ENCODE results near the gene DDX27. TPM values are rescaled to one million over a fixed set of nuclear protein-coding genes. Genes with fewer than 3 reads are reported as not detected.
"Not testable (repeated sequence)": the region's sequence is repeated elsewhere in the genome, so short reads cannot be mapped to it uniquely, and the experiment has no call there.

The DDX27 gene
- total and polyA plus RNA-seq, 2 donors, result 17.9 to 36.1 TPM

DNA sequence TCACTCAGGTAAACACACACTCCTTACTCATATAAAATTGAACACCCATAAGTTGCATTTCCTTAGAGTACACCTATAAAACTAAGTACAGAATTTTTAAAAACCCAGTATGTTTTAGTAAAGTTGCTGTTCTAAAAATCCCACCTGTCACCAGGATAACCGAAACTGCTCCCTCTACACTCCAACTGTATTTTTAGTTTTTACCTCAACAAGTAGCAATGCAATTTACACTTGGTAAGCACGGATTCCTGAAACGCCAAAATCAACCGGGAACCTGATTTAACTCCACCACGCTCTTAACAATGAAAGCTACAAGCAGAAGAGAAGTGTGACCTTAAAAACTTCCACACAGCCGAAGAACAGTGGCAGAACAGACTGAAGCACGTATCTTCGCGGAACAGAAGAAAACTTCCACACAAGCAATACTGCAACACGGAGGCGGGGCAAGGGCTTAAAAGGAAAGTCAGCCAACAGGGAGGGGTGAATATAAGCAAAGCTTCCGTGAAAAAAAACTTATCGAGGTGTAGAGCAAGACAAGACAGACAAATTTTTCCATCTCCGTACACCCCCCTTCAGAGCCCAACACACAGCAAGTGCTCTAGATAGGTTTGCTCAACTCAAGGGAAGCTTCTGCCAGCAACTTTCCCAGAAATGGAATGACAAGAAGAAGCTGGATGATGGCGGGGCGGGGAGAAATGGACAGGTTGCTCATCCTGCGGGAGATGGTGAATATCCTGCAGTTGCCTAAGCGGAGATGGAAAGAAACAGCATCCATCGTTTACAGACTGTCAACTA, 32.5 kb upstream of the DDX27 start:
- under 1% methylated on average over 19 of the region's 19 CpGs for WGBS

DNA sequence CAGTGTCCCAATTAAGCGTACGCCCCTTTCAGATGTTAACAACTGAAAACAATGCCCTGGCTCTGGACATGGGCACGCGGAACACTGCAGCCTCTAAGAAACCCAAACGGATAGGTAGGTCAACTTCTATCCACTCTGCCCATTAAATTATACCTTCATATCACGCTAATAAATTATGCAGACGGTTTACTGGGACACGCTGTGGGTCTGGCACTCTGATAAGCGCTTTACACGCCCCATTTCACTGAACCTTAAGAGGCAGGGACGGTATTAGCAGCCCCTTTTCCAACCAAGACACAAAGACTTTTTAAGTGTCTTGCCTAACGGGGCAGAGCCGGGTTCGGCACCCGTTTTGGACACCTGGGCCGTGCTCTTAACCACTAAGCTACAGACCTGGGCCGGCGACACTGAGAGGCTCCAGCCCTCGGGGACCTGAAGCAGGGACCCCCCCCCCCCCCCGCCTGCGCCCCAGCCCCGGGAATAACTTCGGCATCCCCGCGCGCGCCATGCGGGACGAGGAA, 31.8 kb upstream of the DDX27 start:
- peak overlapping the region; percentile 100 for H3K4me3 ChIP-seq (ENCODE audit: low read depth, low read length)
- under 1% methylated on average over 29 of the region's 29 CpGs for WGBS
- no peaks in the 10 kb centered on the region for H3K36me3 ChIP-seq (ENCODE audit: insufficient read depth)
- H3K27ac ChIP-seq (ENCODE audit: low read depth), result peak overlapping the region; percentile 94
- no peak for DNase-seq (ENCODE audit: extremely low spot score)
- no peaks in the 10 kb centered on the region for H3K4me1 ChIP-seq (ENCODE audit: insufficient read depth)

More for the DNA sequence above, 32.5 kb upstream of the DDX27 start:
- Histone ChIP-seq H3K4me1 (ENCODE audit: insufficient read depth) (no peaks in the 10 kb centered on the region), H3K4me3 (ENCODE audit: low read depth, low read length) (peak overlapping the region; percentile 100), H3K36me3 (ENCODE audit: insufficient read depth) (no peaks in the 10 kb centered on the region), H3K27ac (ENCODE audit: low read depth) (peak overlapping the region; percentile 27)
- DNase-seq (ENCODE audit: extremely low spot score), result peak; percentile 33

DNA sequence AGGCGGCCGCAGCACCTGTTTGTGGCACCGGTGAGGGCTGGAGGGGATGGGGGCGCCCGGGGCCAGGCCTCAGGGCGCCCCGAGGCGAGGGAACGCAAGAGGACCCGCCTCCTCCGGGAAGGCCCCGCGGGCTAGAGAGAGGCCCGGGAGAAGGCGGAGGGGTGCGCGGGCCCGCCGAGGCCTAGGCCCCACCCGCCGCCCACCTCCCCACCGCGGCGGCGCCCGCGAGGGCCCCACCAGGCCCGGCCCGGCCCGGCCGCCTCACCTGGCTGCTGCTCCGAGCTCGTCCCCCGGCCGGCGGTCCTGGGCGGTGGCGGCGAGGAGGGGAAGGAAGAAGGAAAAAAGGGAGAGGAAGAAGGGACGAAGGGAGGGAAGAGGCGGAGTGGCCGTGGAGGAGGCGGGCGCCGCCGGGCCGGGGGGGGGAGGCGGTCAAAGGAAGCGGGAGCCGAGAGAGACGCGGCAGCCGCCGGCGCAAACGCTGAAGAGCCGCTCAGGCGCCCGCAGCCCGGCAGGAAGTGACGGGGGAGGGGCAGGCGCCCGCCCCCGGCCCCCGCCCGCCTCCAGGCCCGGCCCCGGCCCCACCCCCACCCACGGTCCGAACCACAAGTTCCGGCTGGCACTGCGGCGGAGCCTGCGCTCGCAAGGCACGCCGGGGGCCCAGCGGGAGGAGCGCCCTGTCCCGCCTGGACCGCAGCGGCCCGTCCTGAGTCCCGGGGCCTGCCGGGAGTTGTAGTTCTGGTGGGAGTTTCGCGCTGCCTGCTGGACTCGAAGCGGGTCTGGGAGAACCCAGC, 31.2 kb upstream of the DDX27 start, which contains the start of gene STAU1:
Gene STAU1, minus strand, starts transcription at position 484 of the 791 bp plus-strand sequence. CDS start 22,133 bp downstream, outside the sequence.
- peak within 1 kb of the TSS; percentile 100 for H3K4me3 ChIP-seq (ENCODE audit: low read depth, low read length)
- WGBS, result under 1% methylated on average over 89 of the region's 89 CpGs

DNA sequence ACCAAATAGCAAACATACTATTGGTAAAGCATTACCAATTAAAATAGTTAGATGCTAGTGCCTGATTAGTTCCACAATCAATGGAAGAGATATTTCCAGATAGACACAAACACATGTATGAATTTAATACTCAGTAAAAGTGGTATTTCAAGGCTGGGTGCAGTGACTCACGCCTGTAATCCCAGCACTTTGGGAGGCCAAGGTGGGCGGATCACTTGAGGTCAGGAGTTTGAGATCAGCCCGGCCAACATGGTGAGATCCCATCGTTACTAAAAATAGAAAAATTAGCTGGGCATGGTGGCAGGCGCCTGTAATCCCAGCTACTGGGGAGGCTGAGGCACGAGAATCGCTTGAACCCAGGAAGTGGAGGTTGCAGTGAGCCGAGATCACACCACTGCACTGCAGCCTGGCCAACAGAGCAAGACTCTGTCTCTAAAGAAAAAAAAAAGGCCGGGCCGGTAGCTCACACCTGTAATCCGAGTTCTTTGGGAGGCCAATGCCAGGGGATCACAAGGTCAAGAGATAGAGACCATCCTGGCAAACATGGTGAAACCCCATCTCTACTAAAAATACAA, 26.2 kb upstream of the DDX27 start:
- 80% methylated on average over 11 of the region's 11 CpGs for WGBS

More for the DNA sequence above, 31.2 kb upstream of the DDX27 start, which contains the start of gene STAU1:
- H3K36me3 ChIP-seq (ENCODE audit: insufficient read depth), result no peaks in the 10 kb centered on the region
- DNase-seq (ENCODE audit: extremely low spot score), result peak; percentile 80
- no peaks in the 10 kb centered on the region for H3K4me1 ChIP-seq (ENCODE audit: insufficient read depth)
- peak within 1 kb of the TSS; percentile 94 for H3K27ac ChIP-seq (ENCODE audit: low read depth)

DNA sequence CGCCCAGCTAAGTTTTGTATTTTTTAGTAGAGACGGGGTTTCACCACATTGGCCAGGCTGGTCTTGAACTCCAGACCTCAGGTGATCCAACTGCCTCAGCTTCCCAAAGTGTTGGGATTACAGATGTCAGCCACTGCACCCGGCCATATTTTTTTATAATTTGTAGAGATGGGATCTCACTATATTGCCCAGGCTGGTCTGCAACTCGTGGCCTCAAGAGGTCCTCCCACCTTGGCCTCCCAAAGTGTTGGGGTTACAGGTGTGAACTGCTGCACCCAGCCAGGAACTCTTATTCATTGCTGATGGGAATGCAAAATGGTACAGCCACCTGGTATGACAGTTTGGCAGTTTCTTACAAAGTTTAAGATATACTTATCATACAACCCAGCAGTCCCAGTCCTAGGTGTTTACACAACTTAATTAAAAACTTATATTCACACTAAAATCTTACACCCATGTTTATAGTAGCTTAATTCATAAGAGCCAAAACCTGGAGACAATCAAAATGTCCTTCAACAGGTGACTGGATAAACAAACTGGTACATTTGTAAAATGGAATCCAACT, 19.4 kb upstream of the DDX27 start:
- H3K36me3 ChIP-seq (ENCODE audit: insufficient read depth), result no peaks in the 10 kb centered on the region
- DNase-seq (ENCODE audit: extremely low spot score), result no peak
- no peak overlapping the region for H3K27ac ChIP-seq (ENCODE audit: low read depth)
- WGBS, result 87% methylated on average over 4 of the region's 4 CpGs
- H3K4me3 ChIP-seq (ENCODE audit: low read depth, low read length), result no peak overlapping the region
- no peaks in the 10 kb centered on the region for H3K4me1 ChIP-seq (ENCODE audit: insufficient read depth)

More for the DNA sequence above, 26.2 kb upstream of the DDX27 start:
- not testable (repeated sequence) for H3K27ac ChIP-seq (ENCODE audit: low read depth); H3K4me1 ChIP-seq (ENCODE audit: insufficient read depth); DNase-seq (ENCODE audit: extremely low spot score); H3K4me3 ChIP-seq (ENCODE audit: low read depth, low read length); H3K36me3 ChIP-seq (ENCODE audit: insufficient read depth)

DNA sequence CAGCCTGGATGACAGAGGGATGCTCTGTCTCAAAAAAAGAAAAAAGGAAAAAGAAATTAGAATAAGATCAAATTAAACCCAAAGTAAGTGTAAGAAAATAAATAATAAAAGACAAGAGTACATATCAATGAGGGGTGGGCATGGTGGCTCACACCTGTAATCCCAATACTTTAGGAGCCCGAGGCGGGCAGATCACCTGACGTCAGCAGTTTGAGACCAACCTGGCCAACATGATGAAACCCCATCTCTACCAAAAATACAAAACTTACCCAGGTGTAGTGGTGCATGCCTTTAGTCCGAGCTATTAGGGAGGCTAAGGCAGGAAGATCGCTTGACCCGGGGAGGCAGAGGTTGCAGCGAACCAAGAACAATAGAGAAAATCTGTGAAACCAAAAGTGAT, 16.2 kb upstream of the DDX27 start:
- H3K27ac ChIP-seq (ENCODE audit: low read depth), result no peak overlapping the region
- 93% methylated on average over 7 of the region's 7 CpGs for WGBS
- no peaks in the 10 kb centered on the region for H3K36me3 ChIP-seq (ENCODE audit: insufficient read depth)
- H3K4me1 ChIP-seq (ENCODE audit: insufficient read depth), result no peaks in the 10 kb centered on the region
- no peak overlapping the region for H3K4me3 ChIP-seq (ENCODE audit: low read depth, low read length)
- no peak for DNase-seq (ENCODE audit: extremely low spot score)

DNA sequence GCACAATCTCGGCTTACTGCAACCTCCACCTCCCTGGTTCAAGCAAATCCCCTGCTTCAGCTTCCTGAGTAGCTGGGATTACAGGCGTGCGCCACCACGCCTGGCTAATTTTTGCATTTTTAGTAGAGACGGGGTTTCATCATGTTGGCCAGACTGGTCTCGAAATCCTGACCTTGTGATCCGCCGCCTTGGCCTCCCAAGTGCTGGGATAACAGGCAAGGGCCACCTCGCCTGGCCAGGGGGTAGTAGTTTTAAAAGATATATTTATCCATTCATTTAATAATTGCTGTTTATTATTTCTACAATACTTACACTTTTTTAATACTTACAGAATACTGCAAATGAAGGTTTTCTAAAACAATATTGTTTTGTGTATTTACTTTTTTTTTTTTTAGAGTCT, 15.5 kb upstream of the DDX27 start:
- Histone ChIP-seq H3K27ac (ENCODE audit: low read depth) (no peak overlapping the region), H3K36me3 (ENCODE audit: insufficient read depth) (no peaks in the 10 kb centered on the region), H3K4me1 (ENCODE audit: insufficient read depth) (no peaks in the 10 kb centered on the region), H3K4me3 (ENCODE audit: low read depth, low read length) (no peak overlapping the region)
- WGBS, result 92% methylated on average over 9 of the region's 9 CpGs
- no peak for DNase-seq (ENCODE audit: extremely low spot score)

DNA sequence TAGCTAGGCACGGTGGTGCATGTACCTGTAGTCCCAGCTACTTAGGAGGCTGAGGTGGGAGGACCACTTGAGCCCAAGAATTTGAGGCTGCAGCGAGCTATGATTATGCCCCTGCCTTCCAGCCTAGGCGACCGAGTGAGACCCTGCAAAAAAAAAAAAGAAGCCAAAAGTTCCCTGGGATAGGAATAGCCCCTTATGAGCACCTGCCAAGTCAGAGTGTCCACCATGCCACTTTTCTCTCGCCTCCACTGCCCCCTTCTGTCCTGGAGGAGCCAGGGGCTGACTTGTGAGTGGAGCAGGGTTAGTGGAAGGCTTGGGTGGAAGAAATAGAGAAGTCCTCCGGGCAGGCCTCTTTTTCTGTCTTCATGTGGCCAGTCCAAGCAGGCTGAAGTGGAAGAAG, 12.1 kb upstream of the DDX27 start:
- 91% methylated on average over 6 of the region's 6 CpGs for WGBS
- DNase-seq (ENCODE audit: extremely low spot score), result no peak
- H3K4me3 ChIP-seq (ENCODE audit: low read depth, low read length), result no peak overlapping the region
- H3K27ac ChIP-seq (ENCODE audit: low read depth), result no peak overlapping the region
- no peaks in the 10 kb centered on the region for H3K36me3 ChIP-seq (ENCODE audit: insufficient read depth)
- H3K4me1 ChIP-seq (ENCODE audit: insufficient read depth), result no peaks in the 10 kb centered on the region

DNA sequence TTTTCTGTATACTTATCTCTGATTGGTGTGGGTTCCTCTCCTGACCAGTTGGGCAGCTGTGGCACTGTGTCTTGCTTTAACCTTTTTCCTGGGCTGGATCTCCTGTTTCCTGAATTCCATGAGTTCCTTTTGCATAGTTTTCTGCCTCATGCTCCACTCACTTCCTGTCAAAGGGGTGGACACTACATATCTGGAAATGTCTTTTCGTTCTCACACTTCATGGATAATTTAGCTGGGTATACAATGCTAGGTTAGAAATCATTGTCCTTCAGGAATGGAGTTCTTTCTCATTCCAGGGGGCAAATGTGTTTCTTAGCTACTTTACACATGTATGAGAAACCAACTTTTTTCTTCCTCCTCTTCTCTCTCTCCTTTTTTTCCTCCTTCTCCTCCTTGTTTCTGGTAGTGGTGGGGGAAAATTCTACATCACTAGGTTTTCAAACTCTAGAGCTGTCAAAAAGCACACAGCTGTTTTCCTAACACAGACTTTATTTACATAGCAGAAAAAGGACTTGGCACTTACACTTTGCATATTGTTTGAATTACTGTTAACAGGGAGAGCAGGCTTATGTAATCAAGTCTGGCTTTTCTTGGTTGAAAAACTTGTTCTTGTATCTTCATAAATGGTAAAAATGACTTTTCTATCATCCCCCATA, 9.0 kb upstream of the DDX27 start:
- DNase-seq (ENCODE audit: extremely low spot score), result no peak
- Histone ChIP-seq H3K36me3 (ENCODE audit: insufficient read depth) (no peaks in the 10 kb centered on the region), H3K4me3 (ENCODE audit: low read depth, low read length) (no peak overlapping the region), H3K27ac (ENCODE audit: low read depth) (no peak overlapping the region), H3K4me1 (ENCODE audit: insufficient read depth) (no peaks in the 10 kb centered on the region)
- WGBS, result 96% methylated on average over 1 of the region's 1 CpG

DNA sequence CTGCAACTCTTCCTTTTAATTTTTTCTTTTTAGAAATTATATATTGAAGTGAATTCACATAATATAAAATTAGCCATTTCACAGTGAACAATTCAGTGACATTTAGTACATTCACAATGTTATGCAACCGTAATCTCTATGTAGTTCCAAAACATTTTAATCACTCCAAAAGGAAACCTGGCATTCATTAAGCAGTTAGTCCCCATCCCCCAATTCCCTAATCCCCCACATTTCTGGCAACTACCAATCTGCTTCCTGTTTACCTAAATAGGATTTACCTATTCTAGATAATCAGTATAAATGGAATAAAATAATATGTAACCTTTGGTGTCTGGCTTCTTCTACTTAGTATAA, 8.5 kb upstream of the DDX27 start:
- Histone ChIP-seq H3K27ac (ENCODE audit: low read depth) (no peak overlapping the region), H3K4me1 (ENCODE audit: insufficient read depth) (no peaks in the 10 kb centered on the region), H3K4me3 (ENCODE audit: low read depth, low read length) (no peak overlapping the region), H3K36me3 (ENCODE audit: insufficient read depth) (no peaks in the 10 kb centered on the region)
- 55% methylated on average over 1 of the region's 1 CpG for WGBS
- no peak for DNase-seq (ENCODE audit: extremely low spot score)

DNA sequence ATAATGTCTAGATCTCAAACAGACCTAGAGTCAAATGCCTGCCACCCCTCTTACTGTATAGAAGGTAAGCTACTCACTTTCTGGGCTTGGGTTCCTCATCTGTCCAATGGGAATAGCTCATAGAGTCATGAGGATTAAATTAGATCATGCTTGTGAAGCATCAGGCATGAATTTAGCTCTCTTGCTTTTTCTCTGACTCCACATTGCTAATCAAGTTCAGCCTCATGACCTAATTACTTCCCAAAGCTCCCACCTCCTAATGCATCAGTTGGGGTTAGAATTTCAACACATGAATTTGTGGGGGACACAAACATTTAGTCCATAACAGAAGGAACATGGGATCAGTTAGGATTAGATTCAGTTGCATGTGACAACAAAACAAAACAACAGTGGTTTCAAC, 4.6 kb upstream of the DDX27 start:
- Histone ChIP-seq H3K4me1 (ENCODE audit: insufficient read depth) (no peaks in the 10 kb centered on the region), H3K27ac (ENCODE audit: low read depth) (no peak overlapping the region), H3K36me3 (ENCODE audit: insufficient read depth) (no peaks in the 10 kb centered on the region), H3K4me3 (ENCODE audit: low read depth, low read length) (no peak overlapping the region)
- no peak for DNase-seq (ENCODE audit: extremely low spot score)

DNA sequence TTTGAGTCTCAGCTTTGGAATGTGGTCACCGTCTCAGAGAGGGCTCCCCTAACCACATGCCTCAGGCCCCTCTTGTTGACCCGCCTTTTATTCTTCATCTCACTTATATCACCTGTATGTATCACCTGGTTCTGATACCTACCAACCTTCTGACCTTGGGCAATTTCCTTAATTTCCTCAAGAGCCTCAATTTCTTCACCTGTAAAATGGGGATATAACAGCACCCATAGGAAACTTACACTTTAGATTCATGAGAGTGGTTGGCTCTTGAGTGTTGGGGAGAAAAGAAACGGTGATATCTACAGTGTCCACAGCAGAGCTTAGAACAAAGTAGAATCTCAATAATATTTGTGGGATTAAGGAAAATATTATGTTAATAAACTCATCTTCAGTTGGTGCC, 4.0 kb upstream of the DDX27 start:
- DNase-seq (ENCODE audit: extremely low spot score), result no peak
- no peaks in the 10 kb centered on the region for H3K4me1 ChIP-seq (ENCODE audit: insufficient read depth)
- H3K36me3 ChIP-seq (ENCODE audit: insufficient read depth), result no peaks in the 10 kb centered on the region
- 85% methylated on average over 3 of the region's 3 CpGs for WGBS
- H3K4me3 ChIP-seq (ENCODE audit: low read depth, low read length), result no peak overlapping the region
- no peak overlapping the region for H3K27ac ChIP-seq (ENCODE audit: low read depth)

DNA sequence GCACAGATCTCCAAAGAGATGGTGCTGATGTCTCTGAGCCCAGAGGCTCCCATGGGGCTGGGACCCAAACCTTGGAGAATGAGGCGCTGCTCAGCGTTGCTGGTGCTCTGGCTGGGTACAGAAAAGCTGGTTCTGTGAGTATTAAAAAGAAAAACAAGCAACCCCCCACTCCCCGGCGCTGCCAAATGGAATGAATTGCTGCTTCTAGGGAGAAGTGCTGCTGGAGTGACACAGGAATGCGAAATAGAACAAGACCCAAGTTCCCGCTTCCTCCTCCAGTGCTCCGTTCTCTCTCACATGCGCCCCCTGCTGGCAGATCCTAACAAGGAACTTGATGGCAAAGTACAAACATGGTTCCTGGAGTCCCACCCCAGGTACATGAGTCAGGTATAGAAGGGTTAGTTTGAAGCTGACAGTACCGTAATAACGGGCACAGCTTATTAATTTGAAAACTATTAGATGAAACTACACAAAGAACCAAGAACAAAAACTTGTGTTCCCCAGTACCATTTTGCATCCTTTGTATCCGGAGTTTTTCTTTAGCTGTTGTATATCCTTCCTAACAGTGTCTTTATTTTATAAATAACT, 2.1 kb upstream of the DDX27 start:
- Histone ChIP-seq H3K4me3 (ENCODE audit: low read depth, low read length) (no peak overlapping the region), H3K36me3 (ENCODE audit: insufficient read depth) (no peaks in the 10 kb centered on the region), H3K27ac (ENCODE audit: low read depth) (no peak overlapping the region), H3K4me1 (ENCODE audit: insufficient read depth) (no peaks in the 10 kb centered on the region)
- peak; percentile 87 for DNase-seq (ENCODE audit: extremely low spot score)
- 18% methylated on average over 11 of the region's 11 CpGs for WGBS

Data from urinary bladder (tissue), 4 donors.